Heart left ventricle (tissue), 16 donors: ENCODE data around the gene LMO3. TPM values are rescaled to one million over a fixed set of nuclear protein-coding genes. Genes with fewer than 3 reads are reported as not detected.

Experiments used
- ATAC-seq, 4 donors: fragments of 200-7000 bp; cut with Tn5 transposase; one replicate each; pipeline ENCODE4 v1.9.1; 2020 to 2022; ENCODE audit warnings: moderate library complexity in 4 of 4, mild to moderate bottlenecking in 3 of 4, moderate number of reproducible peaks in 1 of 4
- DNase-seq, 5 donors: peaks; one replicate each; pipeline ENCODE4 v3.0.0-alpha.2; 2020
- H3K27ac ChIP-seq, 12 donors: fragments of 200-600 bp; sonication (generic) in 4 of 12; one replicate each; pipeline versions ENCODE4 v1.5.0 to v1.8.0; 2016 to 2022; ENCODE audit warnings: mild to moderate bottlenecking in 2 of 12
- H3K27me3 ChIP-seq, 9 donors: fragments of 200-600 bp; sonication (generic) in 2 of 9; one replicate each; pipeline versions ENCODE4 v1.5.1 to v1.8.0; 2016 to 2022; ENCODE audit warnings: mild to moderate bottlenecking in 3 of 9
- H3K36me3 ChIP-seq, 9 donors: fragments of 200-600 bp; sonication (generic) in 2 of 9; one replicate each; pipeline versions ENCODE4 v1.5.0 to v1.8.0; 2018 to 2022; ENCODE audit warnings: mild to moderate bottlenecking in 2 of 9
- H3K4me1 ChIP-seq, 12 donors: fragments of 200-600 bp; sonication (generic) in 4 of 12; one replicate each; pipeline versions ENCODE4 v1.5.0 to v1.8.0; 2016 to 2022; ENCODE audit warnings: mild to moderate bottlenecking in 3 of 12
- H3K4me3 ChIP-seq, 12 donors: fragments of 200-600 bp; sonication (generic) in 4 of 12; one replicate each; pipeline versions ENCODE4 v1.5.0 to v1.8.0; 2017 to 2022; ENCODE audit warnings: mild to moderate bottlenecking in 9 of 12, moderate library complexity in 4 of 12
- H3K9me3 ChIP-seq, 12 donors: fragments of 200-600 bp; sonication (generic) in 4 of 12; one replicate each; pipeline versions ENCODE4 v1.5.0 to v1.8.0; 2016 to 2022; ENCODE audit warnings: mild to moderate bottlenecking in 1 of 12
- CTCF ChIP-seq, 12 donors: fragments of 200-600 bp; sonication (generic) in 4 of 12; IDR thresholded peaks; one replicate each; pipeline versions ENCODE4 v1.5.0 to v1.8.0; 2018 to 2022; ENCODE audit warnings: antibody characterized with exemption in 12 of 12, mild to moderate bottlenecking in 5 of 12
- POLR2A ChIP-seq, 2 donors: fragments of 450-650 bp; IDR thresholded peaks; one replicate each; pipeline ENCODE4 v1.6.1; 2017; ENCODE audit warnings: antibody characterized with exemption in 2 of 2, mild to moderate bottlenecking in 2 of 2, moderate library complexity in 2 of 2
- WGBS, 4 donors: extraction: QIAGEN DNeasy Blood & Tissue Kit in 2 of 4; methylation state at CpG; one replicate each; pipeline versions ENCODE4 v1.1.5 to v1.1.7; 2013 to 2018; 5-methylcytosine and 5-hydroxymethylcytosine counted together
- intact Hi-C, 10 donors: fragments of 100-400 bp; cut with DNase I; formaldehyde crosslinking; loops; one replicate each; pipeline versions ENCODE4 v1.11.1 to v1.14.2; 2022
- polyA plus RNA-seq, 2 donors: library from polyadenylated mRNA; stranded (reverse); fragments of 200-250 nt; gene quantifications; one replicate each; pipeline ENCODE4 v1.2.3, GENCODE V29; 2013
- total RNA-seq, 9 donors: library from RNA; depleted of rRNA in 2 of 9; stranded (reverse); fragments of >200 nt in 2 of 9; fragmentation: NEBNext Ultra II Directional in 3 of 9; extraction: Animal tissue kit (Norgen Biotek cat#: 25700) in 3 of 9; gene quantifications; one replicate each; pipeline versions ENCODE4 v1.1.0 to v1.2.4, GENCODE V29; 2016 to 2023
- donor health status: ischemic (EF 13 %, LVEDD 7.1; RV severe dilation, severe dysfunction).
- donor health status: healthy with polysubstance abuse.
- donor health status: DM: no; HTN: yes; CAD: no.
- donor health status: DM: no; HTN: no; CAD: no.
- donor health status: ischemic (EF 25% LVEDD 6.9; RV normal size, moderate dysfunction).
- donor health status: ischemic (EF 25% LVEDD 5.7; RV mildly dilated, moderate dysfunction).
- donor health status: healthy.
- donor health status: DM: yes; HTN: yes; CAD: no.
- donor health status: ischemic (EF 35%, LVEDD 5.7; RV mildly dilated, moderate dysfunction).
- donor health status: nonischemic (EF 11% LVEDD 7.7; RV severe dilation, severe dysfunction).
- donor health status: DM: yes; HTN: yes; CAD: no.
- donor health status: PGD.
- donor health status: ischemic (EF 29% LVEDD 5.4; RV normal size, mild dysfunction).
- donor health status: nonischemic (EF 23%, LVEDD 6.1; RV moderate dilation, normal function).

LMO3 gene
- total and polyA plus RNA-seq, 11 donors, result 0.14 to 8.8 (median 0.96) TPM

- H3K4me3 ChIP-seq, result no peak overlapping the region
- DNase-seq (no peak), ATAC-seq (no peak)
- no peak for TF ChIP-seq CTCF (IDR thresholded peaks at IDR 0.05)
- TF ChIP-seq POLR2A (IDR thresholded peaks at IDR 0.05), result no peak
- intact Hi-C loops, result no loop called here
- no peaks in the 10 kb centered on the region for H3K27me3 ChIP-seq
- H3K4me1 ChIP-seq, result no peaks in the 10 kb centered on the region
- WGBS, 4 donors, result 51 to 68% (median 61%) methylated on average over 2 of the region's 2 CpGs
- H3K27ac ChIP-seq, result no peak overlapping the region
- no peaks in the 10 kb centered on the region for H3K36me3 ChIP-seq
- peaks cover 0 to 9% (median 3%) of the 10 kb centered on the region in 12 donors for H3K9me3 ChIP-seq
These were observed 16.4 kb upstream of the LMO3 start for GRCh38 chr12:16622338-16622737.

GRCh38 chr12:16619537-16619936, 13.6 kb upstream of the LMO3 start:
- Histone ChIP-seq H3K4me1 (no peaks in the 10 kb centered on the region), H3K4me3 (no peak overlapping the region), H3K9me3 (peaks cover 0 to 9% (median 3%) of the 10 kb centered on the region in 12 donors), H3K27ac (no peak overlapping the region), H3K27me3 (peaks cover 0 to 4% (median 0%) of the 10 kb centered on the region in 9 donors), H3K36me3 (no peaks in the 10 kb centered on the region)
- TF ChIP-seq POLR2A (IDR thresholded peaks at IDR 0.05) (no peak), CTCF (IDR thresholded peaks at IDR 0.05) (no peak)
- ATAC-seq (no peak), DNase-seq (no peak)
- intact Hi-C loops, result no loop called here

- WGBS, 4 donors, result 53 to 68% (median 63%) methylated on average over 1 of the region's 1 CpG
These were observed 12.3 kb upstream of the LMO3 start for GRCh38 chr12:16618256-16618655.

GRCh38 chr12:16613199-16613598, 7.2 kb upstream of the LMO3 start:
- Histone ChIP-seq H3K4me1 (no peaks in the 10 kb centered on the region), H3K36me3 (no peaks in the 10 kb centered on the region), H3K27ac (peak overlapping the region in 3 of 12 donors; percentile 1 to 77 (median 57)), H3K9me3 (no peaks in the 10 kb centered on the region), H3K27me3 (peaks cover 0 to 54% (median 5%) of the 10 kb centered on the region in 9 donors), H3K4me3 (peak overlapping the region in 2 of 12 donors; percentile 19 to 30)
- ATAC-seq, result no peak
- TF ChIP-seq CTCF (IDR thresholded peaks at IDR 0.05) (no peak), POLR2A (IDR thresholded peaks at IDR 0.05) (no peak)
- DNase-seq, result no peak
- intact Hi-C loops, result no loop called here

More at GRCh38 chr12:16618256-16618655, 12.3 kb upstream of the LMO3 start:
- H3K27me3 ChIP-seq, result peaks cover 0 to 17% (median 0%) of the 10 kb centered on the region in 9 donors
- H3K4me3 ChIP-seq, result no peak overlapping the region
- no peak for ATAC-seq
- TF ChIP-seq POLR2A (IDR thresholded peaks at IDR 0.05) (no peak), CTCF (IDR thresholded peaks at IDR 0.05) (no peak)
- no peaks in the 10 kb centered on the region for H3K4me1 ChIP-seq
- peaks cover 0 to 9% (median 3%) of the 10 kb centered on the region in 12 donors for H3K9me3 ChIP-seq
- intact Hi-C loops, result no loop called here
- no peak for DNase-seq
- no peak overlapping the region for H3K27ac ChIP-seq
- H3K36me3 ChIP-seq, result no peaks in the 10 kb centered on the region
